COLO829 (cell line): ENCODE data around the gene FOLH1.
"Not testable (repeated sequence)": the region's sequence is repeated elsewhere in the genome, so short reads cannot be mapped to it uniquely, and the experiment has no call there.

Experiments
- DNase-seq: peaks from one replicate; pipeline ENCODE4 v3.0.0; 2012; ENCODE audit warnings: low spot score

Gene FOLH1

GRCh38 chr11:49208006-49208721 lies at the start of gene FOLH1:
Gene FOLH1, minus strand, starts transcription at chr11:49208602. Its CDS starts 193 bp downstream, at chr11:49208409.
- peak; percentile 49 for DNase-seq

GRCh38 chr11:49255148-49255547 lies 46.7 kb upstream of the FOLH1 start:
- DNase-seq = not testable (repeated sequence)

- DNase-seq = not testable (repeated sequence)
Measured at GRCh38 chr11:49251212-49251611, 42.8 kb upstream of the FOLH1 start.

- DNase-seq = not testable (repeated sequence)
Measured at GRCh38 chr11:49250398-49251115, 42.2 kb upstream of the FOLH1 start.

- DNase-seq = not testable (repeated sequence)
Measured at GRCh38 chr11:49249363-49249762, 41.0 kb upstream of the FOLH1 start.

- DNase-seq = not testable (repeated sequence)
Measured at GRCh38 chr11:49233685-49234084, 25.3 kb upstream of the FOLH1 start.

- DNase-seq = not testable (repeated sequence)
Measured at GRCh38 chr11:49233019-49233418, 24.6 kb upstream of the FOLH1 start.

- DNase-seq = not testable (repeated sequence)
Measured at GRCh38 chr11:49231725-49232124, 23.3 kb upstream of the FOLH1 start.

- DNase-seq = not testable (repeated sequence)
Measured at GRCh38 chr11:49230534-49230933, 22.1 kb upstream of the FOLH1 start.

- not testable (repeated sequence) for DNase-seq
Measured at GRCh38 chr11:49230001-49230400, 21.6 kb upstream of the FOLH1 start.

GRCh38 chr11:49229136-49229535 lies 20.7 kb upstream of the FOLH1 start:
- not testable (repeated sequence) for DNase-seq

- not testable (repeated sequence) for DNase-seq
Measured at GRCh38 chr11:49225255-49225785, 16.9 kb upstream of the FOLH1 start.

- no peak for DNase-seq
Measured at GRCh38 chr11:49221112-49221511, 12.7 kb upstream of the FOLH1 start.

- no peak for DNase-seq
Measured at GRCh38 chr11:49213026-49213560, 4.7 kb upstream of the FOLH1 start.

- DNase-seq = not testable (repeated sequence)
Measured at GRCh38 chr11:49206999-49207398, 1.4 kb downstream of the FOLH1 start.

- DNase-seq = no peak
Measured at GRCh38 chr11:49202287-49202976, 6.0 kb downstream of the FOLH1 start.

- DNase-seq = not testable (repeated sequence)
Measured at GRCh38 chr11:49196775-49197174, 11.6 kb downstream of the FOLH1 start.

- DNase-seq = not testable (repeated sequence)
Measured at GRCh38 chr11:49196002-49196401, 12.4 kb downstream of the FOLH1 start.

GRCh38 chr11:49190287-49190686 lies 18.1 kb downstream of the FOLH1 start:
- DNase-seq = peak; percentile 20

GRCh38 chr11:49186225-49186624 lies 22.2 kb downstream of the FOLH1 start:
- not testable (repeated sequence) for DNase-seq

- not testable (repeated sequence) for DNase-seq
Measured at GRCh38 chr11:49185597-49185996, 22.8 kb downstream of the FOLH1 start.

- DNase-seq = not testable (repeated sequence)
Measured at GRCh38 chr11:49184756-49185155, 23.6 kb downstream of the FOLH1 start.
